HepG2 (cell line): ENCODE results near the gene ABT1. TPM values are rescaled to one million over a fixed set of nuclear protein-coding genes. Genes with fewer than 3 reads are reported as not detected.

Experiments used
- FOXA1 ChIP-seq, 2 experiments: fragments of 450-650 bp in 1 of 2; sonication (generic) in 1 of 2; formaldehyde crosslinking in 1 of 2; IDR thresholded peaks; 2 replicates each; pipeline versions ENCODE4 v1.4.0 to v1.6.1; 2016 to 2020; ENCODE audit warnings: missing genetic modification reagents in 1 of 2
- HDAC6 ChIP-seq: fragments of 200-600 bp; sonication (generic); IDR thresholded peaks from 2 replicates; pipeline ENCODE4 v1.7.0; 2017; ENCODE audit warnings: mild to moderate bottlenecking, antibody characterized with exemption, low read length, low read depth
- NONO ChIP-seq, 2 experiments: fragments of 450-650 bp in 1 of 2; sonication (generic) in 1 of 2; formaldehyde crosslinking in 1 of 2; IDR thresholded peaks in 1 of 2; conservative IDR thresholded peaks in 1 of 2; 2 replicates each; pipeline versions ENCODE4 v1.6.1 to v1.8.0; 2017 to 2022; ENCODE audit warnings: mild to moderate bottlenecking in 1 of 2, missing genetic modification reagents in 1 of 2, moderate library complexity in 1 of 2
- NR1H2 ChIP-seq: sonication (generic); formaldehyde crosslinking; IDR thresholded peaks from 2 replicates; pipeline ENCODE4 v1.8.1; 2022; ENCODE audit warnings: low read depth, missing genetic modification reagents, borderline replicate concordance
- POLR2G ChIP-seq: fragments of 200-400 bp; formaldehyde crosslinking; IDR thresholded peaks from 2 replicates; pipeline ENCODE4 v1.6.1; 2018; ENCODE audit warnings: mild to moderate bottlenecking, low read depth, low read length, moderate library complexity
- SNRNP70 ChIP-seq: fragments of 200-400 bp; formaldehyde crosslinking; IDR thresholded peaks from 2 replicates; pipeline ENCODE4 v1.6.1; 2017; ENCODE audit warnings: mild to moderate bottlenecking, low read depth, low read length, moderate library complexity
- SP5 ChIP-seq: IDR thresholded peaks from 2 replicates; pipeline ENCODE4 v1.6.1; 2016; ENCODE audit warnings: low read depth, borderline replicate concordance
- TARDBP ChIP-seq: sonication (generic); formaldehyde crosslinking; IDR thresholded peaks from 2 replicates; pipeline ENCODE4 v1.8.0; 2022; ENCODE audit warnings: mild to moderate bottlenecking, missing genetic modification reagents
- TCF7 ChIP-seq: sonication (generic); IDR thresholded peaks from 2 replicates; pipeline ENCODE4 v1.6.1; 2016; ENCODE audit warnings: antibody characterized with exemption, low read depth
- ZNF274 ChIP-seq: sonication (generic); formaldehyde crosslinking; IDR thresholded peaks from 2 replicates; pipeline ENCODE4 v1.5.1; 2020; ENCODE audit warnings: mild to moderate bottlenecking, missing genetic modification reagents
- polyA plus RNA-seq, 8 experiments: library from polyadenylated mRNA; depleted of rRNA in 3 of 8; stranded (reverse) in 7 of 8; unstranded in 1 of 8; fragments of >200 nt; fragmentation: Illumina TruSeq in 4 of 8; extraction: Trizol in 4 of 8; gene quantifications; 2 replicates each; pipeline versions ENCODE4 v1.2.1 to v1.2.3, GENCODE V29; 2011 to 2016; ENCODE audit warnings: low read depth in 4 of 8, missing spikeins in 1 of 8, mixed read lengths in 1 of 8; ENCODE audit not compliant: insufficient read depth in 1 of 8
- total RNA-seq, 5 experiments: library from RNA; depleted of rRNA; stranded (reverse); fragments of >200 nt; fragmentation: Illumina TruSeq; extraction: Trizol; gene quantifications; 2 replicates each; pipeline ENCODE4 v1.2.3, GENCODE V29; 2016; ENCODE audit warnings: low read depth in 1 of 5
- TF ChIP-seq, protein P1 (sequence below): sonication (generic); formaldehyde crosslinking; IDR thresholded peaks from 2 replicates; pipeline ENCODE4 v1.9.0; 2022; ENCODE audit warnings: missing genetic modification reagents, mild to moderate bottlenecking, borderline replicate concordance
- TF ChIP-seq, protein P2 (sequence below): sonication (generic); formaldehyde crosslinking; IDR thresholded peaks from 2 replicates; pipeline ENCODE4 v1.8.0; 2022; ENCODE audit warnings: missing genetic modification reagents, mild to moderate bottlenecking, borderline replicate concordance
- TF ChIP-seq, protein P3 (sequence below): sonication (generic); formaldehyde crosslinking; conservative IDR thresholded peaks from 2 replicates; pipeline ENCODE4 v1.4.0; 2020; ENCODE audit warnings: mild to moderate bottlenecking, missing genetic modification reagents, moderate library complexity
- TF ChIP-seq, protein P4 (sequence below): sonication (generic); formaldehyde crosslinking; IDR thresholded peaks from 2 replicates; pipeline ENCODE4 v1.5.1; 2020; ENCODE audit warnings: missing genetic modification reagents, mild to moderate bottlenecking, borderline replicate concordance
- TF ChIP-seq, protein P5 (sequence below), 2 experiments: sonication (generic) in 1 of 2; formaldehyde crosslinking in 1 of 2; IDR thresholded peaks; 2 replicates each; pipeline versions ENCODE4 v1.4.0 to v1.6.1; 2018 to 2020; ENCODE audit warnings: missing genetic modification reagents in 2 of 2, borderline replicate concordance in 1 of 2, low read depth in 1 of 2, mild to moderate bottlenecking in 1 of 2, missing biosample characterization in 1 of 2

The ABT1 gene
- total and polyA plus RNA-seq, 2 of the 13 experiments (the other 11 are each of a cell fraction or from before 2014, with no cell fraction given), result 38.4 TPM

DNA sequence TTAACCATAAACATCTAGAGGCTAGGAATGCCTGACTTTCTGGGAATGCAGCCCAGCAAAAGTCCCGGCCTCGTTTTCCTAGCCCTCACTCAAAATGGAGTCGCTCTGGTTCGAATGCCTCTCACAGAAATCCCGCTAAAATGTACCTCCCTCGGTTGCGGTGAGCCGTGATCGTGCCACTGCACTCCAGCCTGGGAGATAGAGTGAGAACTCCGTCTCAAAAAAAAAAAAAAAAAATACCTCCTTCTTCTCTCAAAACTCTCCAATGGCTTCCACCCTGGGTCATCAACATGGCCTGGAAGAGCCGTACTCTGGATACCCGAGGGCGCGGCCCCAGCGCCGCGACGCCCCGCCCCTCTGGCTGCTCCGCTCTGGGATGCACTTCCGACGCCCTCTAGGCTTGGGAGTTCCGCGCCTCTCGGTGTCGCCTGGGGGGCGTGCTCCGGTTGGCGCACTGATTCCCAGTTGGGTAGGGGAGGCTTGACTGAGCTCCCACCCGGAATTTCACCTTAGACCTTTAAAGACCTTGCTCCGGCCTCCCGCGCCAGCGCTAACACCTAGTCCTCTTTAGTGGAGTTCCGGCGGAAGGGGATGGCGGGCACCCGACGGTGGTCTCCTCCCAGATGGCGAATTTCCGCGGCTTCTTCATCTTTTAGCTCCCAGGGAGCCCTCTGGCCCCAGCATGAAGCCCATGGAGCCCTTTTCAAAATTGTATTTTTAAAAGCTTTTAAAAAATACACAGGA, 46.3 kb upstream of the ABT1 start (continued):
- TF ChIP-seq, protein P1, sequence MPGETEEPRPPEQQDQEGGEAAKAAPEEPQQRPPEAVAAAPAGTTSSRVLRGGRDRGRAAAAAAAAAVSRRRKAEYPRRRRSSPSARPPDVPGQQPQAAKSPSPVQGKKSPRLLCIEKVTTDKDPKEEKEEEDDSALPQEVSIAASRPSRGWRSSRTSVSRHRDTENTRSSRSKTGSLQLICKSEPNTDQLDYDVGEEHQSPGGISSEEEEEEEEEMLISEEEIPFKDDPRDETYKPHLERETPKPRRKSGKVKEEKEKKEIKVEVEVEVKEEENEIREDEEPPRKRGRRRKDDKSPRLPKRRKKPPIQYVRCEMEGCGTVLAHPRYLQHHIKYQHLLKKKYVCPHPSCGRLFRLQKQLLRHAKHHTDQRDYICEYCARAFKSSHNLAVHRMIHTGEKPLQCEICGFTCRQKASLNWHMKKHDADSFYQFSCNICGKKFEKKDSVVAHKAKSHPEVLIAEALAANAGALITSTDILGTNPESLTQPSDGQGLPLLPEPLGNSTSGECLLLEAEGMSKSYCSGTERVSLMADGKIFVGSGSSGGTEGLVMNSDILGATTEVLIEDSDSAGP, result peak; percentile 85; the same call in 1 of the 2 replicates
- TF ChIP-seq, protein P2, sequence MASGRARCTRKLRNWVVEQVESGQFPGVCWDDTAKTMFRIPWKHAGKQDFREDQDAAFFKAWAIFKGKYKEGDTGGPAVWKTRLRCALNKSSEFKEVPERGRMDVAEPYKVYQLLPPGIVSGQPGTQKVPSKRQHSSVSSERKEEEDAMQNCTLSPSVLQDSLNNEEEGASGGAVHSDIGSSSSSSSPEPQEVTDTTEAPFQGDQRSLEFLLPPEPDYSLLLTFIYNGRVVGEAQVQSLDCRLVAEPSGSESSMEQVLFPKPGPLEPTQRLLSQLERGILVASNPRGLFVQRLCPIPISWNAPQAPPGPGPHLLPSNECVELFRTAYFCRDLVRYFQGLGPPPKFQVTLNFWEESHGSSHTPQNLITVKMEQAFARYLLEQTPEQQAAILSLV (CRISPR knock-in tag), result no peak
- TF ChIP-seq, protein P3, sequence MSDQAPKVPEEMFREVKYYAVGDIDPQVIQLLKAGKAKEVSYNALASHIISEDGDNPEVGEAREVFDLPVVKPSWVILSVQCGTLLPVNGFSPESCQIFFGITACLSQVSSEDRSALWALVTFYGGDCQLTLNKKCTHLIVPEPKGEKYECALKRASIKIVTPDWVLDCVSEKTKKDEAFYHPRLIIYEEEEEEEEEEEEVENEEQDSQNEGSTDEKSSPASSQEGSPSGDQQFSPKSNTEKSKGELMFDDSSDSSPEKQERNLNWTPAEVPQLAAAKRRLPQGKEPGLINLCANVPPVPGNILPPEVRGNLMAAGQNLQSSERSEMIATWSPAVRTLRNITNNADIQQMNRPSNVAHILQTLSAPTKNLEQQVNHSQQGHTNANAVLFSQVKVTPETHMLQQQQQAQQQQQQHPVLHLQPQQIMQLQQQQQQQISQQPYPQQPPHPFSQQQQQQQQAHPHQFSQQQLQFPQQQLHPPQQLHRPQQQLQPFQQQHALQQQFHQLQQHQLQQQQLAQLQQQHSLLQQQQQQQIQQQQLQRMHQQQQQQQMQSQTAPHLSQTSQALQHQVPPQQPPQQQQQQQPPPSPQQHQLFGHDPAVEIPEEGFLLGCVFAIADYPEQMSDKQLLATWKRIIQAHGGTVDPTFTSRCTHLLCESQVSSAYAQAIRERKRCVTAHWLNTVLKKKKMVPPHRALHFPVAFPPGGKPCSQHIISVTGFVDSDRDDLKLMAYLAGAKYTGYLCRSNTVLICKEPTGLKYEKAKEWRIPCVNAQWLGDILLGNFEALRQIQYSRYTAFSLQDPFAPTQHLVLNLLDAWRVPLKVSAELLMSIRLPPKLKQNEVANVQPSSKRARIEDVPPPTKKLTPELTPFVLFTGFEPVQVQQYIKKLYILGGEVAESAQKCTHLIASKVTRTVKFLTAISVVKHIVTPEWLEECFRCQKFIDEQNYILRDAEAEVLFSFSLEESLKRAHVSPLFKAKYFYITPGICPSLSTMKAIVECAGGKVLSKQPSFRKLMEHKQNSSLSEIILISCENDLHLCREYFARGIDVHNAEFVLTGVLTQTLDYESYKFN (CRISPR knock-in tag), result peak; percentile 59
- peak; percentile 63 for TF ChIP-seq ZNF274 (CRISPR knock-in tag)
- no peak for TF ChIP-seq NR1H2 (CRISPR knock-in tag)
- TF ChIP-seq FOXA1 (IDR thresholded peaks at IDR 0.05), result no peak
- no peak for TF ChIP-seq FOXA1 (CRISPR knock-in tag; IDR thresholded peaks at IDR 0.05)
- TF ChIP-seq HDAC6, result no peak
- TF ChIP-seq, protein P4, sequence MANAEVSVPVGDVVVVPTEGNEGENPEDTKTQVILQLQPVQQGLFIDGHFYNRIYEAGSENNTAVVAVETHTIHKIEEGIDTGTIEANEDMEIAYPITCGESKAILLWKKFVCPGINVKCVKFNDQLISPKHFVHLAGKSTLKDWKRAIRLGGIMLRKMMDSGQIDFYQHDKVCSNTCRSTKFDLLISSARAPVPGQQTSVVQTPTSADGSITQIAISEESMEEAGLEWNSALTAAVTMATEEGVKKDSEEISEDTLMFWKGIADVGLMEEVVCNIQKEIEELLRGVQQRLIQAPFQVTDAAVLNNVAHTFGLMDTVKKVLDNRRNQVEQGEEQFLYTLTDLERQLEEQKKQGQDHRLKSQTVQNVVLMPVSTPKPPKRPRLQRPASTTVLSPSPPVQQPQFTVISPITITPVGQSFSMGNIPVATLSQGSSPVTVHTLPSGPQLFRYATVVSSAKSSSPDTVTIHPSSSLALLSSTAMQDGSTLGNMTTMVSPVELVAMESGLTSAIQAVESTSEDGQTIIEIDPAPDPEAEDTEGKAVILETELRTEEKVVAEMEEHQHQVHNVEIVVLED (CRISPR knock-in tag), result peak; percentile 48; the same call in 1 of the 2 replicates
- TF ChIP-seq, protein P5, sequence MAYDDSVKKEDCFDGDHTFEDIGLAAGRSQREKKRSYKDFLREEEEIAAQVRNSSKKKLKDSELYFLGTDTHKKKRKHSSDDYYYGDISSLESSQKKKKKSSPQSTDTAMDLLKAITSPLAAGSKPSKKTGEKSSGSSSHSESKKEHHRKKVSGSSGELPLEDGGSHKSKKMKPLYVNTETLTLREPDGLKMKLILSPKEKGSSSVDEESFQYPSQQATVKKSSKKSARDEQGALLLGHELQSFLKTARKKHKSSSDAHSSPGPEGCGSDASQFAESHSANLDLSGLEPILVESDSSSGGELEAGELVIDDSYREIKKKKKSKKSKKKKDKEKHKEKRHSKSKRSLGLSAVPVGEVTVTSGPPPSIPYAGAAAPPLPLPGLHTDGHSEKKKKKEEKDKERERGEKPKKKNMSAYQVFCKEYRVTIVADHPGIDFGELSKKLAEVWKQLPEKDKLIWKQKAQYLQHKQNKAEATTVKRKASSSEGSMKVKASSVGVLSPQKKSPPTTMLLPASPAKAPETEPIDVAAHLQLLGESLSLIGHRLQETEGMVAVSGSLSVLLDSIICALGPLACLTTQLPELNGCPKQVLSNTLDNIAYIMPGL (CRISPR knock-in tag; IDR thresholded peaks at IDR 0.05; ENCODE audit: borderline replicate concordance in 1 of 2, low read depth in 1 of 2), result peak; percentile 90 to 94
- no peak for TF ChIP-seq SNRNP70
- TF ChIP-seq SP5, result peak; percentile 71
- TF ChIP-seq NONO (IDR thresholded peaks at IDR 0.05), result no peak
- TF ChIP-seq NONO (CRISPR knock-in tag; conservative IDR thresholded peaks at IDR 0.05), result peak; percentile 41; the same call in 1 of the 2 replicates
- TF ChIP-seq TARDBP, result peak; percentile 71
- peak; percentile 13; the same call in 1 of the 2 replicates for TF ChIP-seq TCF7
- peak; percentile 70 for TF ChIP-seq POLR2G
